GM12878 (cell line): ENCODE data around the gene WDFY3.

Experiments used
- PAX8 ChIP-seq: fragments of 450-650 bp; IDR thresholded peaks from 2 replicates; pipeline ENCODE4 v1.6.1; 2017; ENCODE audit warnings: mild to moderate bottlenecking, moderate library complexity
- TAF1 ChIP-seq: IDR thresholded peaks from 2 replicates; pipeline ENCODE4 v1.6.1; 2011; ENCODE audit warnings: mild to moderate bottlenecking, low read depth, low read length, borderline replicate concordance

DNA sequence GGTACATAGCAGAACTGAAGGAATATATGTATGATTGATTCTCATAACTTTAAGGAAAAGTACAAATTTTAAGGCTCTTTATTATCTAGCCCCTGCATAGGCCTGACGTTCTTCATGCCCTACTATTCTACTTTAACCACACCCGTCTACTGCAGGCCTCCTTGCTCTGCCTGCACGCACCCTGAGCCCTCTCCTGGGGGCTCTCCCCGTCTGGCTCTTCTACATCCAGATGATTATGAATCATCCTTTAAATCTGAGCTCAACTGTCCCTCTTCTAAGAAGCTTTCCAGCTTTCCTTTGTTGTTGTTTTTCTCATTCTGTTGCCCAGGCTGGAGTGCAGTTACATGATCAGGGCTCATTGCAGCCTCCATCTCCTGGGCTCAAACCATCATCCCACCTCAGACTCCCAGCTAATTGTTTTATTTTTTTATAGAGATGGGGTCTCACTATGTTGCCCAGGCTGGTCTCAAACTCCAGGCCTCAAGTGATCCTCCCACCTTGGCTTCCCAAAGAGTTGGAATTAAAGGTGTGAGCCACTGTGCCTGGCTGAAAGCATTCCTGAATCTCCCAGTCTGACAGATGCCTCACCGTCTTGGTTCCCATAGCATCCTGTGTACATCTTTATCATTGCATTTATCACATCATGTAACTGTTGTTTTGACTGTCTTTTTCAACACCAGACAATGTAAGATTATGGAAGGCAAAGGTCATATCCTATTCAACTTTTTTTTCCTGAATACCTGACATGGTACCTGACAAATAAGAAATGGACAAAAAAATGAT lies 89.2 kb downstream of the WDFY3 start:
- no peak for TF ChIP-seq PAX8
- TF ChIP-seq TAF1 = no peak
